ENCODE measurements around the gene ZIM2. TPM values are rescaled to one million over a fixed set of nuclear protein-coding genes. Genes with fewer than 3 reads are reported as not detected.
"Not testable (repeated sequence)": the region's sequence is repeated elsewhere in the genome, so short reads cannot be mapped to it uniquely, and the experiment has no call there.

Gene ZIM2
- total RNA-seq, 4 donors from 2014 or later, result 0.36 to 0.88 TPM; not detected in 2

GRCh38 chr19:56858026-56858425 lies 17.5 kb upstream of the ZIM2 start:
- ATAC-seq (ENCODE audit: low FRiP score), result no peak
- TF ChIP-seq CTCF (IDR thresholded peaks at IDR 0.05), result no peak

GRCh38 chr19:56856822-56857221 lies 16.3 kb upstream of the ZIM2 start:
- DNase-seq (ENCODE audit: low spot score) (no peak), ATAC-seq (ENCODE audit: low FRiP score) (no peak)
- no peak for TF ChIP-seq CTCF (IDR thresholded peaks at IDR 0.05)

More at GRCh38 chr19:56858026-56858425, 17.5 kb upstream of the ZIM2 start:
- no peak for DNase-seq (ENCODE audit: low spot score)

GRCh38 chr19:56852361-56852760 lies 11.8 kb upstream of the ZIM2 start:
- DNase-seq (ENCODE audit: low spot score); ATAC-seq (ENCODE audit: low FRiP score): not testable (repeated sequence)

GRCh38 chr19:56848166-56848565 lies 7.6 kb upstream of the ZIM2 start:
- DNase-seq (ENCODE audit: low spot score), result no peak
- TF ChIP-seq CTCF (IDR thresholded peaks at IDR 0.05), result no peak

GRCh38 chr19:56842412-56842811 lies 1.9 kb upstream of the ZIM2 start:
- DNase-seq (ENCODE audit: low spot score) (no peak), ATAC-seq (ENCODE audit: low FRiP score) (no peak)
- TF ChIP-seq CTCF (IDR thresholded peaks at IDR 0.05), result no peak

More at GRCh38 chr19:56848166-56848565, 7.6 kb upstream of the ZIM2 start:
- no peak for ATAC-seq (ENCODE audit: low FRiP score)

GRCh38 chr19:56841193-56841543 lies 642 bp upstream of the ZIM2 start:
- DNase-seq (ENCODE audit: low spot score) (no peak), ATAC-seq (ENCODE audit: low FRiP score) (no peak)
- TF ChIP-seq CTCF (IDR thresholded peaks at IDR 0.05), result no peak

GRCh38 chr19:56839652-56840450 lies 675 bp downstream of the ZIM2 start:
- DNase-seq (ENCODE audit: low spot score) (peak; percentile 66), ATAC-seq (ENCODE audit: low FRiP score) (peak; percentile 65)
- TF ChIP-seq CTCF (IDR thresholded peaks at IDR 0.05), result no peak

Data from omental fat pad (tissue), 4 donors.